GM19468 (cell line): ENCODE data around the gene C16orf95.

Experiments
- ATAC-seq: cut with Tn5 transposase; IDR thresholded peaks from one replicate; pipeline ENCODE4 v1.9.1; 2021; ENCODE audit warnings: mild to moderate bottlenecking, moderate library complexity, moderate number of reproducible peaks; ENCODE audit not compliant: unreplicated experiment; ENCODE audit errors: extremely low read depth

The C16orf95 gene

DNA sequence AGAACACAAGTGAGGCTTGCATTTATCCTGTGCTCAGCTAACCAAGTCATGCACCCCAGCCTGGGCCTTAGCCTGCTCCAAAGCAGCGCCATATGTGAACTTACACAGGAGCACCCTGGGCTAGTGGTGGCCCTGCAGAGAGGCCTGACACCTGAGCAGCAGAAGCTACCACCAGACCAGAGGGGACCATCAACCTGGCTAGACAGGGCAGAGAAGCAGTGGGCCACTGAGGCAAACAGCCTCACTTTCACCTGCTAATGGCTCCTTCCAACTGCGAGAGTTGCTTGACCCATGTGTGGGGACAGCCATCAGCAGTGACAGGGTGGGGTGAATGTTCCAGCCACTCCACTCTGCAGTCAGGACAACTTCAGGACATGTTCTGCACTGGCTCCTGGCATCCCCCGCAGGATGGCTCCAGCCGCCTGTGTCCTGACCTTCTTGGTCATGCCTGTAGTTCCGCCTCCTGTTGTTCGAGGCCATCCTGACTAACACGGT, 2.9 kb upstream of the C16orf95 start:
- ATAC-seq, result no peak

DNA sequence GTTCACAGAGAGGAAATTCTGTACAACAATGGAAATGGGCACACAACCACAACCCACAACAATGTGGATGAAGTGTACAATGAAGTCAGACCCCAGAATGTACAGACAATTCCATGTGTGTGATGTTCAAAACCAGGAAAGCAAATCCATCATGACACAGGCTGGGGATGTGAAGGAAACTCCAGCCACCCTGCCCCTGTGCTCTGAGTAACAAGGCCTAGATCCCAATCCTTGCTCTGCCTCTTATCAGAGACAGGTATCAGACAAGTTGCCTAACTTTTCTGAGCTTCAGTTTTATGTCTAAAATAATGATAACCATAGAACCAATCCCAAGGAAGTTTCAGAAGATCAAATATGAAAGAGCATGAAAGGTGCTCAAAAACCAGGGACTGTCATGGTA, 1.8 kb upstream of the C16orf95 start:
- no peak for ATAC-seq

DNA sequence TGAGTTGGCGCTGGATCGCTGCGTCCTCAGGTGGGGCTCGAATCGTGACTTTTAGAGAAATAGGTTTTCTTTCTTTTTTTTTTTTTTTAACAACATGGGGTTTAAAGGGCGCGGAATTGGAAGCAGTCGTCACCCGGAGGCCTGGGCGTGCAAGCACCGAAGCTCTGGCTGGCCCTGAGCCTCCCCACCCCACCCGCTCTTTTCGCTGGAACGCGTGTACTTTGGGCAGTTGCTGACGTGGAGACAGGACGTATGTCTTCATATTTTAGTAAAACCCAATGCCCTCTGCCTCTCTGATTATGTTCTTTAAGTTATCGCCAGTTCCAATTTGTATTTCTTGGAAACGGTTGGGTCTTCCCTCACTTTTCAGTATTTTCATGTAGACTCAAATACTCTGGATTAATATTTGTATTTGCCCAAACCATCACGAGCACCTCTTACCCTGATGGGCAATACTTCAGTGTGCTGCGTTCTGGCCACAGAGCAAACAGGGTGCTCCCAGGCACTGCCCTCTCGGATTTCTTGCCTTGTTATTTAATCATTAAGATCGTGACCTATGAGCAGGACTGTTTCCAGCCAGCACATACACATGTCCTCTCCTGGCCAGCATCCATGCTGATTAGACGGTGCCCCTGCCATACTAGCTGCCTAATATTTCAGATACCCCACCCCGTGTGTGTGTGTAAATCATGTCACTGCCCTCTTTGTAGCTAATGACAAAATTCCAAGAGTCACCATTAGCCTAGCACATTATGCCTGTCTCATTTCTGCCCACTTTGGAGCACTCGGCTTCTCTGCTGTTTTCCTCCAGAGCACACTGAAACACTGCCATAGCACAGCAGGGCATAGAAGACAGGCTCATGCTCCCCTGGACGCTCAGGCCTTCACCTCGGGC, 805 bp upstream of the C16orf95 start:
- ATAC-seq, result no peak

DNA sequence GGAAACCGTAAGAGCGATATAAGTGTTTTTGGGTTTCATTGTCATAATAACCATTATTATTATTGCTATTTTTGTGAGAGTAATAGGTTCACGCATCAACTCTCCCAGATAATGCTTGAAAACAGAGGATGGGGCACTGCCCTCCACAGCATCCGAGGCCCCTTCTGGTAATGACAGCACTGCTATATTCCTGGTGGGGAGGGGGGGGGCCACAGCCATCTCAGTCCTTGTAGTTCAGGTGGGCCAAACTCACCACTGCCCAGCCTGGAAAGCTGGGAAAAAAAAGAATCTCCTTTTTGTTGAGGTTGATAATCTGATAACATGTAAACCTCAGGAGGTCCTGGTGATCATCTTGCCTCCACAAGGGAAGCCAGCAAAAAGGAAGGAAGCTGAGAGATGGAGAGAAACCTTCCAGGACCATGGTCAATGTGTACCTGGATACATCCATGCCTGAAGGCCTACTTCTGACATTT, 706 bp downstream of the C16orf95 start:
- no peak for ATAC-seq

DNA sequence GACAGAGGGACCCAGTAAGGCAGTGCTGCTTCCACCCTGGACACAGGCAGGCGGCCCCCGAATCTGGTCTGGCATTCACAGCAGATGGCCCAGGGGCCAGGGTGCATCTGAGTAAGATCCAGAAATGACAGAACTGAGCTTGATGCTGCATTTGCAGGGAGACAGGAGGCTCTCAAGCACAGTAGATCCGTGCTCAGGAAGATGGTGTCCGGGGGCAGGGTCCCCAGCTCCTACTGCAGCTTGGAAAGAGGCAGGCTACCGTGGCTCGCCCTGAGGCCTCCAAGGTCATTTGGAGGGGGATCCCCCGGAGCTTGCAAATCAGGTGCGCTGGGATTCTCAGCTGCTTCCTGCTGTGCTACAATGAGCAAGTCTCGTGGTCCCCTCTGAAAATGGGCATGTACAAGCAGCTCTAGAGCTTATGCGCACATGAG, 2.2 kb downstream of the C16orf95 start:
- no peak for ATAC-seq

DNA sequence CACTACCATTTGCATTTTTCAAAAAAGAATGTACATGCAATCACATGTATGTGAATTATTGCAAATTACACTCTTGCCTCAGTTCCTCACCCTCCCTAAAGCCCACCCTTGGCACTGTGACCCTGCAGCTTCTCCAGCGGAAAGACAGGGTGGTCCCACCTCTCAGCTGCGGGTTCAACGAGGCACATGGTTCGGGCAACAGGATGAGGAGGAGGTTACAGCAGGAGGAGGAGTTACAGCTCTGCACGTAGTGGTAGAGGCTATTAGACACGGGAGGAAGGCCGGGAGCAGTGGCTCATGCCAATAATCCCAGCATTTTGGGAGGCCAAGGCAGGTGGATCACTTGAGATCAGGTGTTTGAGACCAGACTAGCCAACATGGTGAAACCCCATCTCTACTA, 5.2 kb downstream of the C16orf95 start:
- ATAC-seq, result no peak

DNA sequence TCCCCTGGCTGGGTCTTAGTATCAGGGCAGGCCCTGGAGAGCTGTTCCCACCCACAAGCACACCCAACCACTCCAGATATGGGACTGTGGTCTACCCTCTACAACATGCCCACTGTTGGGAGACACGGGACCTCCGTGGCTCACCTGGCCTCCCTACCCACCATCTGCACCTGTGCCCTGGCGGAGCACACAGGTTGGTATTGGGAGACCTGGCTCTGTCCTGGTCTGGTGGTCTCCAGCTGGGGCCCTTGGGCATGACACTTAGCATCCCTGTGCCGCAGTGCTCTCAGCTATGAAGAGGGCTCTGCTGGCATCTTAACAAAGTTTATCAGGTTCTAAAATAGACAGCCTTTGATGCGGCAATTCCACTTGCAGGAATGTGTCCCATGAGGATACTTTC, 5.8 kb downstream of the C16orf95 start:
- ATAC-seq, result no peak

DNA sequence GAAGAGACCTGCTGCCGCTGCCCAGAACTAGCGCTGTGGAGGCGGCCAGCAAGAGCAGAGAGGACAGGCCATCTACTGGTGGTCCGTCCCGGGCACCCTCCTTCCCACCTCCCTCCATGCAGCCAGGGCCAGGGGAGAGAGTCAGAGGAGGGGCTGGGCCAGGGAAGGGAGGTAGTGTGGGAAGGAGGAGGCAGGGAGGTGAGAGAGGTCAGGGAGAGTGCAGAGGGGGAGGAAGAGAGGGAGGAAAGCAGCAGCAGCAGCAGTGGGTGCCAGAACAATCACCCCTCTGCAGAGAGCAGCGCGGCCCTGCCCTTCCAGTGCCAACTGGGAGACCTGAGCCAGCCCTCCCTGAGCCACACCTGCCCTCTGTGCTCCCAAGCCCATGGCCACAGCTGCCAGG, 6.6 kb downstream of the C16orf95 start:
- no peak for ATAC-seq

DNA sequence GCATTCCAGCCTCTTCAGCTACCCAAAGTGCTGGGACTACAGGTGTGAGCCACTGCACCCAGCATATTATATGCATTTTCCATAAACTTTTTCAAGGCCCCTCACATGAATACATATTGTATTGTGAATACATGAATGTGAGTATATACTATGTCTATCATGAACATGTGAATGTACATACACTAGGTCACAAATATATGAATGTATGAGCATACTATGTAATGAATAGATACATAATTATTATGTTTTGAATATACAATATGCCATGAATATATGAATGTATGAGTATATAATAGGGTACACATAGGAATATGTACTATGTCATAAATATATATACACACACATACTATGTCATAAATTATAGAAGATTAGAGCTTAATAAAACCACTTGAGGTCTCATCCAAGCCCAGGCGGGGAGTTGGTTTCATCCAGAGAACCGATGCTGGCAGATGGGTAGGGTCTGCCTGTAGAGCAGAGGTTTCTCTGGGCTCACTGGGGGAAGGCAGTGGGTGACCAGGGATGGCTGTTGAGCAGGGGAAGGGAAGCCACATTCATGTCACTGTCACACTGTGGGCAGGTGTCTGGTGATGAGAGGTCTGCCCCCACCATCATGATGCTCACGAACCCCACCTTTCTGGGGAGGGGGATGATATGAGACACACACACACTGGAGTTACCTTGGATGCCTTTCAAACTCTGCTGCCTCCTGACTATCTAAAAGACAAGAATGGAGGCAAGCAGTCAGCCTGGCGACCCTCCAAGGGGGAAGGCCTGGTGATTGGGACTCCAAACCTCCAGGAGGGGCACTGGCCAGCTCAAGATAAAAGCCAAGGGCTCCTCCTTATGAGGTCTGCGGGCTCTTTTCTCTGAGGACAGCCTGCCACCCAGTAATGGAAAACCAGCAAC, 7.3 kb downstream of the C16orf95 start:
- no peak for ATAC-seq

DNA sequence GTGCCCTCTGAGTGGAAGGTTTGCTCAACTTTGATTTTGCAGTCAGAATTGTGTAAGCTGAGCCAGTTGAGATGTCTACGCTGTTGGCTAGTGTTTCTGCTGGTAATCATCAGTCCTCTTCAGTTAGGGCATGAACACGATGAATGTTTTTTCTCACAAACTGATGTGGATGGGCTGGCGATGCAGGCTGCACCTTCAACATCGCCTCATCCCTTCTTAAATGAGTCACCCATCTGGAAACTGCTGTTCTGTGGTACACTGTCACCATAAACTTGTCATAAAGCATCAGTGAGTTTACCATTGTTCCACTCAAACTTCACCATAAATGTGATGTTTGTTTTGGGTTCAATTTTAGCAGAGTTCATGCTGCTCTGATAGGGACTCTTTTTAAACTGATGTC, 8.4 kb downstream of the C16orf95 start:
- ATAC-seq, result no peak

DNA sequence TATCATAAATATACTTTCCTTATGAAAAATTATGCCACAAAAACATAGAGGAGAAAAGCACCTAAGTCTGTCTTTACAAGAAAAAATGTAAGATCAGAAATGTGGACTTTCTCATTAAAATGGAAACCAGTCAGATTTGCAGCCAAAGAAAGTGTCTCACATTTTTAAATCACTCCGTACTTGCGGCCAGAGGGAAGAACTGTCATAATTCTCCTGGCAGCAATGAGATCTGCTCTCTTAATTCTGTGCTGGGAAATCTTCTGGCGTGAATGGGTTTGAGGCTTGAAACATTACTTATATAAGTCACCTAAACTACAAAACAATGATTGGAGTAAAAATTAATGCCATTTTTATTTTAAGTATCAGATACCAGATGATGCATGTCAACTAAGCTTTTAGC, 10.7 kb downstream of the C16orf95 start:
- no peak for ATAC-seq

DNA sequence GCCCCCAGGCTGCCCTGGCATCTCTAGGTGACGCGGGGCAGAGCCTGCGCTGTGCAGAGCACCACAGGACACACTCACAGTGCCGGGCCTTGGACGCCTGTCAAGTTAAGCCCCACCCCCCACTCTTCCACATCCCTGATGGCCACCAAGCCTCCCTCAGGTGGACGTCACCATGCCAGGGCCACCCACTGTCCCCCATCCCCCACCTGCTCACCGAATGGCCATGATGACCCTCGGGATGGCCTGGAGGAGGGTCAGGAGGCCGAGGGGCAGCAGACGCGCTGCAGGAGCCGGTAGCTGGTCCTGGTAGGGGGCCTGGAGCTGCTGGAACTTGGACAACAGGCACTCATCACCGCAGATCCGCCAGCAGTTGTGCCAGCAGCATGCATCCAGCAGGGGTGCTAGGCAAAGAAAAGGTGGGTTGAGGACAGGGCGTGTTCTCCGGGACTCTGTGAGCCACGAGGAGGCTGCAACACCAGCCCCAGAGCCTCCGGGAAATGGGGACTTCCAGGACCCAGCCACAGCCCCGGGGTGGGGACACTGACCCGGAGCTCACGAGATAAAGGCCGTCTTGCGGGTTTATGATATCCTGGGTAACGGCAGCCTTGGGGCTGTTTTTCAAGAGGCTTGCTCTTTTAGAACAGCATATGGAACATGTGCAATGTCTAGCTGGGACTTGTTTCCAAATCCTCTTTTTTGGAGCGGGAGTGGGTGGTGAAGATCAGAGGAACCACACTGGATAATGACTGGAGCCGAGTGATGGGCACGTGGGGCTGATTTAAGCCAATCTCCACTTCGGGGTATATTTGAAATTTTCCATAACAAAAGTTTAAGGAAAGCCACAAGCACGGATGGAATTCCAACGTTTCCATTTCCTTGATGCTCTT, 11.4 kb downstream of the C16orf95 start:
- ATAC-seq, result no peak

DNA sequence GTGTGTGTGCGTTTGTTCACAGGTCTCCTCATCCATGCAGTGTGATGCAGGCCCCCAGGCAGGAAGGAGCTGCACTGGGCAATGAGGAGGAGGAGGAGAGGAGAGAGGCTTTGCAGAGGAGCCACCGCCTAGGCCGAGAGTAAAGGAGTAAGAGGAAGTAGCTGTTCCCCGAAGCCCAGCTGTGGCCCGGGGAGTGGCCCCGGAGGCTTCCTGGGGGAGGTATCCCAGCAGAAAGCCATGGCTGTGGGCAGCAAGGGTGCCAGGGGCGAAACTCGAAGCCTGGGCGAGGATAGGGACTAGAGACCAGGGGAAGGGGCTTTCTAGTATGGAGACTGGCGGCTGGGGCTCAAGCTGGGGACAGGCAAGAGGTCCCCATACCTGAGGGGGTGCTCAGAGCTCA, 12.2 kb downstream of the C16orf95 start:
- ATAC-seq, result no peak

DNA sequence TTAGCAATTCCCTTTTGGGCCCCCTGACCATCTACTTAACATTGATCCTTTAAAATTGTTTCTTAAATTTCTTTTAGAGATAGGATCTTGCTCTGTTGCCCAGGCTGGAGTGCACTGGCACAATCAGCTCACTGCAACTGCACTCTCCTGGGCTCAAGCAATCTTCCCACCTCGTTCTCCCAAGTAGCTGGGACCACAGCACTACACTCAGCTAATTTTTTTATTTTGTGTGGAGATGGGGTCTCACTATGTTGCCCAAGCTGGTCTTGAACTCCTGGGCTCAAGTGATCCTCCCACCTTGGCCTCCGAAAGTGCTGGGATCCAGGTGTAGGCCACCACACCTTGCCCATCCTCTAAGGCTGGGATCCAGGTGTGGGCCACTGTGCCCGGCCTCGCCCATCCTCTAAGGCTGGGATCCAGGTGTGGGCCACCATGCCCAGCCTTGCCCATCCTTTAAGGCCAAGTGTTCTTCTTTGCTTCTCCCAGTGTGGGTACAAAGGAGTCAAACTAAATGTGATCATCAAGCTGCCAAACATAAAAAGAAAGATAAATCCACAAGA, 13.2 kb downstream of the C16orf95 start:
- ATAC-seq, result no peak

DNA sequence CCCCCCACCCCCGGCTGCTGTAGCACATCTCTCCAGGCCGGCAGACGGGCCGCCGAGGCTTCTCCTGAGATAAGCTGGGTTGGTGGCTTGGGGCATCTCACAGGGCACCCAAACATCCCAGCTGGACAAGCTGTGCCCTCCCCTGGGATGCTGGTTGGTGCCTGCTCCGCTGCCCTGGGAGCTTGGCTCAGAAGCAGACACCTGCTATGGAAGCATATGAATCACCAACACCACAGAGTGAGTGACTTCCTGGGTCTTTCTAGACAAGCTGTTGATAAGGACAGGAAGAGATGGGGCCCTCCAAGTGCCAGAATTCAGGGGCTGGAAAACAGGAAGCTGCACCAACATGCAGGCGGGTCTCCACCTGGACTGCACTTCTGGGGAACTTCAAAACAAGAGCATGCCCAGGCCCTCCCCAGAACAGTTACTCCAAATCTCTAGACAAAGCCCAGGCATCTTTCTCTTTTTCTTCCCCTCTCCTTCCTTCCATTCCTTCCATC, 13.7 kb downstream of the C16orf95 start:
- ATAC-seq, result no peak

DNA sequence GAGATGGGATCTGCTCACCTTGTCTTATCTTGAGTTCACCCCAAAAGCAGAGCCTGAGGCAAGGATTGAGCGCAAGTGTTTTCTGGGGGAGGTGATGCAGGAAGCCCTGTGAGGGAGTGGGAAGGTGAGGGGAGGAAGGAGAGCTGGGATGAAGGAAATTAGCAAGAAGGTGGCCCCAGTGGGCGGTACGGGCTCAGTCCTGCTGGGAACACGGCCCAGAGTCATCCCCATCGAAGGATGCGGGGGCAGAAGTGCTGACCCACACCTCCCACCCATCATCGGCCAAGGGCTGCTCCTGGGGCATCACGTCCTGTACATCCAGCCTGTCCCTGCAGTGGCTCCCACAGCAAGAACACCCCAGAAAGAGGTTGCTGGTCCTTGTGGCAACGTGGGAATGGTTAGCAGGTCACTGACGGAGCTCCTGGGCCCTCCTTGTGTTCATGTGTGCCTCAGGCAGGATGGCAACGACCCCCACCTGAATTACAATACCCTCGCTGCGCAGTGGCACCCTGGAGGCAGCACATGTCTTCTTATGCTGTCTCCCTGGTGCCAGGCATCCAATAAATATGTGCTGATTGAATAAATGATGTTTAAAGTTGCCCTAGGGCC, 18.2 kb downstream of the C16orf95 start:
- ATAC-seq, result no peak

DNA sequence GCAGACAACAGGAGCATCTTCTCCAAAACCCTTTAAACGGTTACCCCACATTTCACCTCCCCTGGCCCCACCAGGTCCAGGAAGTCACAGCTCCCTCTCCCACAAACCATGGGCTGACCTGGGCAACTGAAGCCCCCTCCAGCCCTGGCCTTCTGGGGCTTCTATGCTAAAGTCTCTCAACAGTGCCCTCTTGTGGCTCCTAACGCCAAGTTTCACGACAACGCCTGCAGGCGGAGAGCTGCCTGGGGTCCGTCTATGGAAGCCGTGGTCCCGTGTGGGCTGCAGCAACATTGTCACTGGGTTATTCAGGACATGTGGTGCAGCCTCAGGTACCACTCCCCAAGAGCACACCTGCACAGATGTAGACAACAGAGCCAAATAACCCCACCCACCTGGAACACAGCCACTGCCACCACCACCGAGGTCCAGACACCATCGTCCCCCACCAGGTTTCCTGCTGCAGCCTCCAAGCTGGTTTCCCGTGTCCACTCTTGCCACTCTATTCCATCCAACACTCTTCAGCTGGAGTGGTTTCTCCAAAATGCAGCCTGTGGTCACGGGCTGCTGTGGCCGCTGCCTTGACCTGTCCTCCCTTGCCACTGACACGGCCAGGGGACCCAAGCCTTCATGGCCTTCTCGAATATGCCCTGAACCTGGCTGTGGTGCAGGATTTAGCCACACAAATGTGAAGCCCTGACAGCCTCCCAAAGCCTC, 19.1 kb downstream of the C16orf95 start:
- no peak for ATAC-seq

DNA sequence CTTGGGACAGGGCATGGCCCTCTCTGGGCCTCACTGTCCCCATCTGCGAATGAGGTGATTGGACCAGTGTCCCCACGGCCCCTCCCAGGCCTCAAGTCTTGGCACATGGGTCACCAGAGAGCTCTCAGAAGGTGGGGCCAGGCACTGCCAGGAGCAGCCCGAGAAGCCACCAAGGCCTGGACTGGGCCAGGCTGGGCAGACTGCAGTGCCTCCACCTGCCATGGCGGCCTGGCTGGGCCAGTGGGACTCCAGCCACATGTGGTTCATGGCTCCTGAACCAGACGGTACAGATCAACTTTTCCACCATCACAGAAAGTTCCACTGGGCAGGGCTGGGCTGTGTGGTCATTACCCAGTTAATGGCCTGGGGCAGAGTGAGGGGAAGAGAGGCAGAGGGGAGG, 19.8 kb downstream of the C16orf95 start:
- no peak for ATAC-seq
